DMS53 treated with DMSO at 0.1 percent for 48 hours (cell line): Measurements from ENCODE around the gene MMP20.

Experiments used
- DNase-seq: peaks from one replicate; lab custom pipeline; 2025; ENCODE audit not compliant: unreplicated experiment; lab: John Stamatoyannopoulos, UW

MMP20 gene

DNA sequence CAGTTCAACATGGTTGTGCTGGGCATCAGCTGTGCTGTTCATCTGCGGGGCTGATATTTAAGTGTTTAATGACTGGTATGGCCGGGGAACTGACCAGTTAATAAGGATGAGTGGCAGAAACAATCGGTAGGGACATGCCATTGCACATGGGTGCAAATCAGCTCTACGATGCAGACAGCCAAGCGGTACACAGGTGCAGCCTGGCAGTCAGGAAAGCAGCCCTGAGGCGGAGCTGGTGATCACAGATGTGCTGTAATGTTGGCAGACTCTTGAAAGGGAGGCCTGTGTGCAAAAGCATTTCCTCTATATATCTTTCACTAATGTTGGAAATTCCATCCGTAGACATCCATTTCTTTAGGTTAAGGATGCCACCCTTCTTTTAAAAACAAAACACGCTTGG is 1.1 kb downstream of the MMP20 start:
- no peak for DNase-seq

DNA sequence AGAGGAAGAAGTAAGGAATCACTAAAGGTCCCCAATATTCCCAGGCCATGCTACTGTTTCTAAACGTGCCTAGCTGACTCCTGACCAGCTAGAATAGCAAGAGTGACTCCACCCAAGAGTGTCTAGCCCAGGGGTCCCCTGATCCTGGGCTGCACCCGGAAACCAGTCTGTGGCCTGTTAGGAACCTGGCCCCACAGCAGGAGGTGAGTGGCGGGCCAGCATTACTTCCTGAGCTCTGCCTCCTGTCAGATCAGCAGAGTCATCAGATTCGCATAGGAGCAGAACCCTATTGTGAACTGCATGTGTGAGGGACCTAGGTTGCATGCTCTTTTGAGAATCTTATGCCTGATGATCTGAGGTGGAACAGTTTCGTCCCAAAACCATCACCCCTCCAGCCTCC is 2.0 kb downstream of the MMP20 start:
- DNase-seq, result no peak

DNA sequence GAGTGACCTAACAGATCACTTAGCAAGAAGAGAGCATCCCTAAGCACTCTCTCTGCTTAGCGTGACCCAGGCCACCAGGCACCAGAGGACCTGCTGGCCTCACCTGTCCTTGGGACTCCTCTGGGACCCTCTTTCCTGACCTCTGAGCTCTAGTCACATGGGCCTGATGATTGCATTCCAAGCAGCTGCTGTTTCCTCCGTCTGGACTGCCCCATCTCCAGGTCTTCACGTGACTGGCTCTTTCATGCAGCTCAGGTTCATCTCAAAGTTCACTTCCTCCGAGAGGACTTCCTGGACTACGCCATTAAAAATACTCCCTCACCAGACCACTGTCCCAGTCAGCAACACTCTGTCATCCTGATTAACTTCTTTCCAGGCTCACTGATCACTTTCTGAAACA is 2.9 kb downstream of the MMP20 start:
- no peak for DNase-seq

DNA sequence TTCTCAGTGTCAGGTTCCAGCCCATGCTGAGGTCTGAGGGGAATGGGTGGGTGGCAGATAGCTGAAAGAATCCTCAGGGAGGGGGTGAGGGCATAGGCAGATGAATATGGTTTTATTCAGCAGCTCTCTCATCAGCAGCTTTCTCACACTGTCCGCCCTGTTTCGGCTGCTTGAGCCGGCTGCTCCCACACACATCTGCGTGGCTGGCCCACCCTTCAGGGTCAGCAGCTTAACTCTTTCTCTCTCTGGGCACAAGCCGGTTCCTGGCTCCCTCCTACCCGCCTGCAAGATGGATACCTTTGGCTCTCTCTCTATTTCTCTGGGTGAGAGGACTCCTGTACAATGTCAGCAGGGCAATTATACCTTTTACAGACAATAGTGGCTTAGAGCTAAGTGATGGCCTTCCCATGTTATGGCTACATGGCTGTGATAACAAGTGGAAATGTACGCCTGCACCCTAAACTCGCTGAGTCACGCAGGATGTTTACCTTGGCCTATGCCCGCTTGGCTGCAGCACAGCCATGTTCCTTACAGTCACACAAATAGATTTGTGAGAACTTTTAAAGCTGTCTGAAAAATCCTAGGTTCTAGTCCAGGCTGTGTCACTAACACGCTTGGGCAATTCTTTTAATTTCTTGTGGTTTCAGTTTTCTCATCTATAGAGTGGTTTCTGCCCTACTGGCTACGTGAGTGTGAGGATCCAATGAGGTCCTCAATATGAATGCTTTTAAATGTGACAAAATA is 4.1 kb downstream of the MMP20 start:
- no peak for DNase-seq

DNA sequence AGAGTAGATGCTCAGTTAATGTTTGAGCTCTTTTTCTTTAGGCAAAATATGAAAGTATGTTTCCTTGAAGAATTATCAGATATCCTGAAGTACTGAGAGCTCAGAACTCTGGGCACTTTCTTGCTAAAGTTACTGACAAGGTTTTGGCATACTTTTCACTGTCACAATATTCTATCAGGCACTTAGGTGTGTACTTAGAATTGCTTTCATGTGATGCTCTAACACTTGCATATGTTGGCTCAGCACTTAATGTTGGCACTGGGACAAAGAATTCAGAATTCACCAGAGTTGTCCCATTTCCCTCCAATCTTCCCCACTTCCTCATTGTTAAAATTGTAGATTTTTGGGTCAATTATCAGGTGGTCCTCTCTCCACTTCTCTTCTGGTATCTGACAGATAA is 5.0 kb downstream of the MMP20 start:
- DNase-seq, result no peak

- peak; percentile 42 for DNase-seq
Observed at GRCh38 chr11:102617466-102618008, 7.6 kb downstream of the MMP20 start.

- no peak for DNase-seq
Observed at GRCh38 chr11:102615894-102616432, 9.2 kb downstream of the MMP20 start.

- DNase-seq, result peak; percentile 82
Observed at GRCh38 chr11:102615077-102615893, 9.8 kb downstream of the MMP20 start.

DNA sequence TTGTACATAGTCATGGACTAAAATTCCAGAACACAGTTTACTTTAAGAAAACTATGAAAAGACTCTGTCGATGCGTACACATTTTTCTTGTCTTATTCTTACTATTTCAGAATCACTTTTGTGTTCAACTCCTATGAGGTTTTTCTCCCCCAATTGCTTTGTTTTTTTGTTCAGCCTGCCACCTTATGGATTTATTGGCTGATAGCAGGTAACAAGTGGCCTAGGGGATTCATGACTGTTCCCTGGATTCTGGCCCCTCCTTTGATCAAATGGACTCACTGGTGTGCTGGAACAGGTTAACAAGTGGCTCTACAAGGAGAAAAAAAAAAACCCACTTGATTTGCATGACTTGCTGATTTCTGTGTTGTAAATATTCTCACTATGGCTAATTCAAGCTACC is 10.6 kb downstream of the MMP20 start:
- no peak for DNase-seq

DNA sequence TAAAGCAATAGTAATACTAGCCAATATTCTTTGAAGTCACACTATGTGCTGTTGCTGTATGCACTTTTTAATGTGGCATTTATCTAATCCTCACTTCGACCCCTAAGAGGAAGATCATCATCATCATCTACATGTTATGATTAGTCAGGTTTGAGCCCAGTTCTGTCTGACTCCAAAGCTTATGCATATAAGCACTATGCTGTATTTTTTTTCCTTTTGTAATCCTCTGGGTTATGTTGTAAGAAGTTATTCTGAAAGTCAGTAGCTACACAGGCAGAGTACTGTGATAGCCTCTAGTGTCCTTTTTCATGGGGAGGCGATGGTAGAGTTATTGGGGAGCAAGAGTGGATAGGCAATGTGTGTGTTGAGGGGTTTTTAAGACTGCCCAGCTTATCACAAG is 11.1 kb downstream of the MMP20 start:
- no peak for DNase-seq

GRCh38 chr11:102613450-102613849 is 11.7 kb downstream of the MMP20 start:
- DNase-seq, result no peak

DNA sequence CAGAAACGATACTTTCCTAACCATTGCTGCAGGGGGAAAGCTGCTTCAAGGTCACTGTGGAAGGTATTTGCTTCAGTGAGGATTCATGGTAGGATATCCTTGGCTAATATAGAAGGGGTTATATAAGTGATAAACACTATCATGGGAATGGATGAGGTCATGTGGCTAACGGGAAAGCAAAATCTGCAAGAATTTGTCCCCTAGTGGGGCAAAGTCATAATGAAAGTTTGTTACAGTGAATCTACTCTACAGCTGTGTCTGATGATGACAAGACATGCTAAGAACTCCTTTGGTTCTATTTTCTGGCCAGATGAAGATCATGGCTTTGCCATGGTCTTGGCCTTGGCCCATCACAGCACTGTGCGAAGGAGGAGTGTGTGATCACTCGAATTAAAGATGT is 13.8 kb downstream of the MMP20 start:
- no peak for DNase-seq

DNA sequence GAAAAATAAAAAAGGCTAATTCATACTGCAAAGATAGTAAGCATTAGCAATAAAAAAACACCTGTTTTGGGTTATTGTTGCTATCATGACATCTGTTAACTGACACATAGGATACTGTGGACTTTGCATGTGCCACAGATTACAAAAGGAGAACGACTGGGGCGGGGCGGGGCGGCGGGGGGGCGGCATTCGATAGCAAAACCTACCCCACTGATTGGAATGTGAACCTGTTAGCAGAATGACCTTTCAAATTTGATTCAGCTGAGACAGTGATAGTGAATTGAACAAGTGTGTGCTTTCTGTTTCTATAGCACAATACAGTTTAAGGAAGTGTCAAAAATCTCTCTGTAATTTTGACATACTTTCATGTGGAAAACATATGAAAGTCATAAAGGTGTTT is 14.9 kb downstream of the MMP20 start:
- DNase-seq, result no peak

- DNase-seq, result no peak
Observed at GRCh38 chr11:102608699-102609098, 16.4 kb downstream of the MMP20 start.

DNA sequence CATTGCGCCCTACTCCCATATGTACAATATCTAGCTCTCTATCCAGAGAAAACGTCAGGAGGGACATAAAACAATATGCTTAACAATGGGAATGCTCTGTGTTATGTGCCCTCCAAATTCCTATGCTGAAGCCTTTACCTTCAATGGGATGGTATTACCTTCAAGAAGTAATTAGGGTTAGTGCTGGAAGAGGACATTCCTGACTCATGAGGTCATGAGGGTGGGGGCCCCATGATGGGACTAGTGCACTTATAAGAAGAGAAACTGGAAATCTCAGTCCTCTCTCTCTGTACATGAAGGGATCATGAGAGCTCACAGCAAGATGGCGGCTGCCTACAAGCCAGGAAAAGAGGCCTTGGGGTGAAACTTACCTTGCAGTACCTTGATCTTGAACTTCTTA is 20.3 kb downstream of the MMP20 start:
- no peak for DNase-seq

DNA sequence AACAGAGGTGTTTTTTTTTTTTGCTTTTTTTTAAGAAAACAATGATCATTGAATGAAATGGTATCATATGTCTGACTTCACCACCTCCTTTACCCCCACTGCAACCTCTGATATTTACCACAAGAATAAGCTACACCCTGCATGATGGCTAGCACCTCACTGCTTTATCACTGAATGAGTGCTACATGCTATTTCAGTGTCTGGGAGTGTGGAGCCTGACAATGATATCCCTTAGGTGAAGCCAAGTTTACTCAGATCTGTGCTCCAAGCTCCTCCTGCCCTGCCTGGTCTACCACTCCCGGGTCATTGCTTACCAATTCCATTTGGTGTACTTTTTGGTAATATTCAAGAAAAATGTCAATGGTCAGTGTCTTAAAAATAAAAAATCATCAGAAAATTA is 21.1 kb downstream of the MMP20 start:
- no peak for DNase-seq

- no peak for DNase-seq
Observed at GRCh38 chr11:102603576-102603975, 21.6 kb downstream of the MMP20 start.

DNA sequence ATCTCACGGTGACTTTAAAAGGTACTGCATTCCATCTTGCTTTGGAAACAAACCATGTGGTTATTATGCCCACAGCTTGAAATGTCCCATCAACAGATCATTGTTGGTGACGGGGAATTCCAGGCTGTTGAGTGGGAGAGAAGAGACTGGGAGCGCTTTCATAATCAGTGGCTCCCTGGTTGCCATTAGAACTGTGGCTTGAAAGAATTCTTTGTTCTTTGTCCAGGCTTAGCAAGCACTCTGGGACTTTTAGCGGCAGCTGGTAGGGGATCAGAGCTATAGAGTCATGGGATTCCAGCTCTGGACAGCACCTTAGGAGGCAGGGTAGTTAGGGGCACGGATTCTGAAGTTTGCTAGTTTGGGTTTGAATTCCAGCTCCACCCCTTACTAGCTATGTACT is 22.0 kb downstream of the MMP20 start:
- no peak for DNase-seq

- DNase-seq, result no peak
Observed at GRCh38 chr11:102600666-102601065, 24.5 kb downstream of the MMP20 start.

GRCh38 chr11:102599642-102600261 is 25.4 kb downstream of the MMP20 start:
- peak; percentile 86 for DNase-seq

- no peak for DNase-seq
Observed at GRCh38 chr11:102598272-102598671, 26.9 kb downstream of the MMP20 start.

DNA sequence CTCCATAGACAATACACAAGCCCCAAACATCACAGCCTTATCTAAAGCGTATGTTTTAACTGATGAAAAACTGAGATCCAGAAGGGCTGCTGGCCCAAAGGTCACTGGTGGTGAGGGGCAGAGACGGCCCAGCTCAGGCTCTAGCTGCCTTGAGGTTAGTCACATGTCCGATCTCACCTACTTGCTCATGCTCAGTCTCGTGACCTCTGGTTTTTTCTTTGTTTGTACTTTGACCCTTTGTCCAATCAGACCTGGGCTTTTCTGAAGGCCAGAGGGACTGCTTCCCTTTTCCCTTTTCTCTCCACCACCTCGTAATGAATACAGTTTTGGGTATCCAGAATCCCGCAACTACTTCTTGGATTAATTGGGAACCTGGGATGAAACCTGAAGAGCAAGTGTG is 28.6 kb downstream of the MMP20 start:
- no peak for DNase-seq
